Measurements from ENCODE around the gene CEACAM18. TPM values are rescaled to one million over a fixed set of nuclear protein-coding genes. Genes with fewer than 3 reads are reported as not detected.

CEACAM18 gene
- not detected in 2 replicates for total RNA-seq

DNA sequence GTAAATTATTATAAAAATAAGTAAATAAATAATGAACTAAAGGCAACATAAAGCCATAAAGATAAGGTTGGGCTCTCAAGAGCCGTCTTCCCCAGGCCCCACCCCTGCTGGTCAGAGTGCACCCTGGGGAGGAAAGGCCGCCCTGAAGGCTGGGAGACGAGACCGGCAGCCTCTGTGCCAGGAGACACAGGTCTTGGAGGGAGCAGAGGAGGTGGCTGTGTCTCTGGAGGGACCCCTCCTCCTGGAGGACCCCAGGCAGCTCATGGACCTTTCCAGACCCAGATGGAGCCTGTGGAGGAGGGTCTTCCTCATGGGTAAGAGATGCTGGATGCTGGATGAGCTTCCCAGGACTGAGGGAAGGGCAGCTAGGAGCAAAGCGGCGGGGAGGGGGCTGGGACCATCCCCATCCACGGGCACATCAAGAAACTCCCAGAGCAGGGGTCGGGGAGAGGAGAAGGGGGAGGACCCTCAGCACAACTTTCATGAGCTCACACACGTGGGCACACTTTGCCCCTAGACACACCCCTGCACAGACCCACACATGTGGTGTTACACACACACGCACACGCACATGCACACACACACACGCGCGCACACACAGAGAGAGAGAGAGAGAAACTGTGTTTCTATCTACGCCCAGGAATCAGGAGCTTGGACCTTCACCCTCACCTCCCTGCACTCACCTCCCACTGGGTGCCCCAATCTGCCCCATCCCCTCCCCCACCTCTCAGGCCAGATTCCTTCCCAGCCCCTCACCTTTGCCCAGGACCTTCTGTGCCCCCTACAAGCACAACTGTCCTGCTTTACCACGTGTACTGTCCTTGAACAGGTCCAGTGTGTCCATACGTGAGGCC is at the start of gene CEACAM18:
TSS of gene CEACAM18 (plus strand) at position 159 of the 854 bp plus-strand sequence.

DNA sequence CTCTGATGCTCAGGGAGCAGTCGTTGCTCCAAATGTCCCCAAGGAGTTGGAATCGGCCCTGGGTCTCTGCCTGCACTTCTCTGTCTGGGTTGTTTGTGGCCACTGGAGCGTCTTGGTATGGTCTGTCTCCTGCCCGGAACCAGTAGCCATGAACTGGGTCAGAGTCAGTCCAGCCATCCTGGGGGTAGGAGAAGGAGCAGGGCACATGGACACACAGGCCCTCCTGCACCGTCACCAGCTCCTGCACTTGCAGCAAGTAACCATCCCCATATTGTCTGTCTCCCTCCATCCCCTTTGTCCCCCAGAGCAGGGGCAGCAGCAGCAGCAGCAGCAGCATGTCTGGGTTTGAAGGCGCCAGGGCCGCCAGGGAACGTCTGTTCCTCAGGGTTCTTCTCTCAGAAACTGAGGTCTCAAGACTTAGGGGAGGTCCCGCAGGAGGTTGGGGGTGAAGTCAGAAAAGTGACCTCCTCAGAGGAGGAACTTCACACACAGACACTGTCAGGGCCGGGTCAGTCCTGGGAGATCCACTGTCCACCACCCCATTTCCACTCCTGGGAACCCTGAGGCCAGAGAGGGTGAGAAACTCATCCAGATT is 20.2 kb upstream of the CEACAM18 start, which contains the start of gene SIGLEC8:
TSS of gene SIGLEC8 (minus strand) at position 404 of the 595 bp plus-strand sequence. CDS start at position 337, 67 bp downstream.

DNA sequence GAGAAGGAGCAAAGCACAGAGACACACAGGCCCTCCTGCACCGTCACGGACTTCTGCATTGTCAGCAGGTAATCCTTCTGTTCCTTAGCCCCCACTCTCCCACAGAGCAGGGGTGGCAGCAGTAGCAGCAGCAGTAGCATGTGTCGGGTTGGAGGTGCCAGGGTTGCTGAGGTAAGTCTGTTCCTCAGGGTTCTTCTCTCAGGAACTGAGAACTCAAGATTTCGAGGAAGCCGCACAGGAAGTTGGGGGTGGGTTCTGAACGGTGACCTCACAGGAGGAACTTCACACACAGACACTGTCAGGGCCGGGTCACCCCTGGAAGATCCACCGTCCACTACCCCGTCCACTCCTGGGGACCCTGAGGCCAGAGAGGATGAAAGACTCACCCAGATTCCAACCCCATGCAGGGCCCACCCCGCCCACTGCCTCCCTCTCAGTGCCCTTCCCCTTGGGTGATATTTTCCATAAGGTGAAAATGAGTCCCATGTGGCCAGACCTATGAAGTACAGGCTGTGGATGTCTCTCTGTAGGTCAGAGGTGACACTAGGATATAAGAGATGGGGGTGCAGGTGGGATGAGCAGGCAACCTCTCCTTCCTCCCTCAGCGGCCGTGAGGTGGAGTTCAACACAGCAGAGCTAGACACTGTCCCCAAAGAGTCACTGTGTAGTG is 23.4 kb downstream of the CEACAM18 start, which contains the start of gene SIGLEC12:
TSS of gene SIGLEC12 (minus strand) at position 207 of the 670 bp plus-strand sequence. CDS start at position 140, 67 bp downstream.

DNA sequence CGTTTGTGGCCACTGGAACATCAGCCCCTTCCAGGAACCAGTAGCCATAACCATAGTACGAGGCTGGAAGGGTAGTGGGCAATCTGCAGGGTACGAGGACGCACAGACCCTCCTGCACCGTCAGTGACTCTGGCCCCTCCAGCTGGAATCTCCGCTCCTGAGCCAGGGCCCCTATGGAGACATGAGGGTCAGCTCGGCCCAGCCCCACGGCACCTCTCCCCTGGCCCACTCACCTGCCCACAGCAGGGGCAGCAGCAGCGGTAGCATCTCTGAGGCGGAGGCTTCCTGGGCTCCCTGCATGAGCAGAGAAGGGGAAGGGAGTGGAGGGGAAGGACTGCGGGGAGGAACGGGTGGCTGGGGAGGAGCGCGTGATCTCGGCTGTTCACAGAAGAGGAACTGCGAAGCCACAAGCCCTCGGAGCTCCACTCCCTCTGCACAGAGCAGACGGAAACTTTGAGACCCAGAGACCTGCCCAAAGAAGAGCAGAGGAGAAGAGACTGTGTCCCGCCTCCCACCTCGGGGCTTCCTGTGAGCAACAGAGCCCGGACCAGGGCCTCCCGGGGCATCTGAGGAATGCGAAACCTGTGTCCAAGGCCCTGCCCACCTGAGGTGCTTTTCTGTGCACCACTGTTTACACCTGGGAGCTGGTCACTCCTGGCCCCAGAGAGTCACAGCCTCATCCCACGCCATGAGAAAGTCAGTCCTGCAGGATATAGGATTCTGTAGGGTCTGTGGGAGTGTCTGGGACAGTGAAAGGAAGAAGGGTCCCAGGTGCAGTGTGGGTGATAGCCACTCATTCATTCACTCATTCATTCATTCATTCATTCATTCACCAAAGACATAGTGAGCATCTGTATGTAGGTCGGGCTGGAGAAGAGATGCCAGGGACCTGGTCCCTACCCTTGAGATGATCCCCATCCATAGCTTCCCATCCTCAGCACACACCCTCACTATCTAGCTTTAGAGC is 53.3 kb downstream of the CEACAM18 start, which contains the start of gene SIGLEC6:
TSS of gene SIGLEC6 (minus strand) at position 322 of the 967 bp plus-strand sequence. CDS start at position 300, 22 bp downstream.

Other genes starting within 250 kb of the CEACAM18 start
- not detected in 2 replicates for gene SIGLECL1, start 227.5 kb upstream of the CEACAM18 start, total RNA-seq
- gene IGLON5, start 166.9 kb upstream of the CEACAM18 start, total RNA-seq = 0.44 and 0.62 TPM in 2 replicates
- 0.31 and 0.98 TPM in 2 replicates for gene VSIG10L, start 136.4 kb upstream of the CEACAM18 start, total RNA-seq
- 183 and 207 TPM in 2 replicates for gene ETFB, start 112.2 kb upstream of the CEACAM18 start, total RNA-seq
- not detected in 2 replicates for gene CLDND2, start 109.5 kb upstream of the CEACAM18 start, total RNA-seq
- gene NKG7, start 105.9 kb upstream of the CEACAM18 start, total RNA-seq = not detected in 2 replicates
- gene LIM2, start 90.6 kb upstream of the CEACAM18 start, total RNA-seq = not detected in 2 replicates
- gene C19orf84, start 87.9 kb upstream of the CEACAM18 start, total RNA-seq = 0.20 TPM in 1 of 2 replicates, not detected in the other
- not detected in 2 replicates for gene SIGLEC10, start 60.9 kb upstream of the CEACAM18 start, total RNA-seq
- gene SIGLEC8, start 20.1 kb upstream of the CEACAM18 start, total RNA-seq = not detected in 2 replicates
- not detected in 2 replicates for gene SIGLEC12, start 23.3 kb downstream of the CEACAM18 start, total RNA-seq
- not detected in 2 replicates for gene SIGLEC6, start 53.1 kb downstream of the CEACAM18 start, total RNA-seq
- 4.3 and 6.6 TPM in 2 replicates for gene ZNF175, start 92.7 kb downstream of the CEACAM18 start, total RNA-seq
- gene SIGLEC5, start 151.9 kb downstream of the CEACAM18 start, total RNA-seq = not detected in 2 replicates
- gene SIGLEC14, start 168.3 kb downstream of the CEACAM18 start, total RNA-seq = not detected in 2 replicates
- gene SPACA6, start 214.8 kb downstream of the CEACAM18 start, total RNA-seq = 4.9 and 6.6 TPM in 2 replicates
- not detected in 2 replicates for gene HAS1, start 245.5 kb downstream of the CEACAM18 start, total RNA-seq